Measurements from ENCODE around the gene PDZD2. TPM values are rescaled to one million over a fixed set of nuclear protein-coding genes. Genes with fewer than 3 reads are reported as not detected.
"Not testable (repeated sequence)": the region's sequence is repeated elsewhere in the genome, so short reads cannot be mapped to it uniquely, and the experiment has no call there.

The PDZD2 gene
- total and polyA plus RNA-seq, 8 donors: under 0.01 to 61.3 (median 5.8) TPM

GRCh38 chr5:31731016-31731415, 92.1 kb downstream of the PDZD2 start:
- Histone ChIP-seq H3K36me3 (no peaks in the 10 kb centered on the region), H3K9me3 (no peaks in the 10 kb centered on the region), H3K4me1 (no peaks in the 10 kb centered on the region), H3K27me3 (no peaks in the 10 kb centered on the region), H3K27ac (no peak overlapping the region), H3K4me3 (no peak overlapping the region)
- TF ChIP-seq EP300 (IDR thresholded peaks at IDR 0.05) (no peak), CTCF (IDR thresholded peaks at IDR 0.05) (no peak), POLR2A (IDR thresholded peaks at IDR 0.05) (no peak), POLR2AphosphoS5 (IDR thresholded peaks at IDR 0.05) (no peak)
- 57 to 69% (median 66%) methylated on average over 3 of the region's 3 CpGs for WGBS, 5 donors
- DNase-seq: peak in 1 of 2 donors; percentile 22
- intact Hi-C loops (cut with DNase I; ENCODE audit: low total_unique reads): no loop called here

DNA sequence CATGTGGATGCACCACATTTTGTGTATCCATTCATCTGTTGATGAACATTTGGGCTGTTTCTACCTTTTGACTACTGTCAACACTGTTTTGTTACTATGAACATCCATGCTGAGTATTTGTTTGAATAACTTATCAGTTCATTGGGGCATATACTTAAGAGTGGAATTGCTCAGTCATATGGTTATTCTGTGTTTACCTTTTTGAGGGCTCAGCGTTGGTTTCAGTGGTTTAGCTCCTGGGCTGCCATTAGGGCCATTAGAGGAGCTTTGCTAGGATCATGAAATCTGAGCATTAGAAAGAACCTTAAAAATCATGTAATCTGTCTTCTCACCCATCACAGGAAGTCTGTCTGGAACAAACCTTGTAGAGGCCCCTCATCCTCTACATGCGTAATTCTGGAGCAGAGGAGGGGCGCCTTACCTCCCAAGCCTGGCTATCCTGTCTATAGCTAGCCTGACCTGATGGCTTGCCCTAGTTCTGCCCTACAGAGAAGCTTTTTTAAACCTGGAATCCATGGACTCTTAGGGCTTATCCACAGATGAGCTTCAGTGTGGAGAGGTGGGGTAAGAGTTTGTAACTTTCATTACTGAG, 92.9 kb downstream of the PDZD2 start:
- peak in 1 of 2 donors; percentile 46 for DNase-seq
- H3K36me3 ChIP-seq: no peaks in the 10 kb centered on the region
- H3K9me3 ChIP-seq: no peaks in the 10 kb centered on the region
- H3K4me3 ChIP-seq: no peak overlapping the region
- TF ChIP-seq POLR2AphosphoS5 (IDR thresholded peaks at IDR 0.05) (no peak), EP300 (IDR thresholded peaks at IDR 0.05) (no peak), CTCF (IDR thresholded peaks at IDR 0.05) (no peak), POLR2A (IDR thresholded peaks at IDR 0.05) (no peak)
- WGBS, 5 donors: 68 to 84% (median 74%) methylated on average over 3 of the region's 3 CpGs
- no peaks in the 10 kb centered on the region for H3K27me3 ChIP-seq
- H3K27ac ChIP-seq: no peak overlapping the region
- H3K4me1 ChIP-seq: no peaks in the 10 kb centered on the region
- intact Hi-C loops (cut with DNase I; ENCODE audit: low total_unique reads): no loop called here

GRCh38 chr5:31732821-31733220, 93.9 kb downstream of the PDZD2 start:
- intact Hi-C loops (cut with DNase I; ENCODE audit: low total_unique reads); H3K4me1 ChIP-seq; H3K9me3 ChIP-seq; H3K27ac ChIP-seq; DNase-seq; H3K36me3 ChIP-seq; H3K27me3 ChIP-seq; H3K4me3 ChIP-seq: not testable (repeated sequence)
- 90 to 94% (median 92%) methylated on average over 12 of the region's 12 CpGs for WGBS, 5 donors

DNA sequence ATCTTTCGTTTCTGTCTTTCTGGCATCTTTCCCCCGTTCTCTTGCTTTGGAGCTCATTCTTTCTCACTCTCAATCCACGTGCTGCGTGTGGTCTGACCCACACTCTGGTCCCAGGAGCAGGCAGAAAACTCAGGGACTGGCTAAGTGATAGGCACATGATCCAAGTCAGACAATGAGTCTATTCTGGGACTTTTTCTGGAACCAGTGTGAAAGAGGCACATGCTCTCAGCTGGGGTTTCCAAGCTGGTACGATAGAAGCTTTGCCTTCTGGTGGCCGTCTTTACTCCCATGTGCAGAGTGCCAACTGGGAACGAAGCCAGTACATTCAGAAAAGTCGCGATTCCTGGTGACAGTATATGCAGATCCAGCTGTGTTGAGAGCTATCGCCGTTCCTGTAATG, 94.4 kb downstream of the PDZD2 start:
- Histone ChIP-seq H3K9me3 (no peaks in the 10 kb centered on the region), H3K27me3 (no peaks in the 10 kb centered on the region), H3K36me3 (no peaks in the 10 kb centered on the region), H3K4me1 (no peaks in the 10 kb centered on the region), H3K27ac (no peak overlapping the region), H3K4me3 (no peak overlapping the region)
- DNase-seq: no peak
- TF ChIP-seq POLR2A (IDR thresholded peaks at IDR 0.05) (no peak), POLR2AphosphoS5 (IDR thresholded peaks at IDR 0.05) (no peak), EP300 (IDR thresholded peaks at IDR 0.05) (no peak), CTCF (IDR thresholded peaks at IDR 0.05) (no peak)
- 65 to 77% (median 75%) methylated on average over 11 of the region's 11 CpGs for WGBS, 5 donors
- intact Hi-C loops (cut with DNase I; ENCODE audit: low total_unique reads): no loop called here

DNA sequence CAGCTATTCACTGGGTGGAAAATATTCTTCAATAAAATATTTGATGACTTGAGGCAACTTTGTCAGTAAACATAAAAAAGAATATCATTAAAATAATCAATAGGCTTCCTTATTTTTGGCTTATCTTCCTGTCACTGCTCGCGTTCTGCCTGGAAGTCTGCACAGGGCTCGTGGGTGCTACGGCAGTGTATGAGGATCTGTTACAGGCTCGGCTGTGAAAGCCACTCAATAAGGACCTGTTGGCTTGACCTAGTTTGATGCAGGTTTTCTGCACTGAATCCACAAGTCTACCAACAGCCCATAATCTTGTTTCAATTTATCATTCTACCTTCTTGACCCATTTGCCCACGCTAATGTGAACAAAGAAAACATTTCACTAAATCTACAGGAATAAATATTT, 97.2 kb downstream of the PDZD2 start:
- Histone ChIP-seq H3K9me3 (peaks cover 0 to 7% (median 0%) of the 10 kb centered on the region in 4 donors), H3K4me3 (no peak overlapping the region), H3K27me3 (no peaks in the 10 kb centered on the region), H3K36me3 (no peaks in the 10 kb centered on the region), H3K27ac (no peak overlapping the region), H3K4me1 (no peaks in the 10 kb centered on the region)
- intact Hi-C loops (cut with DNase I; ENCODE audit: low total_unique reads): no loop called here
- no peak for DNase-seq
- TF ChIP-seq CTCF (IDR thresholded peaks at IDR 0.05) (no peak), POLR2AphosphoS5 (IDR thresholded peaks at IDR 0.05) (no peak)
- WGBS, 5 donors: 75 to 85% (median 79%) methylated on average over 6 of the region's 6 CpGs

Measured in stomach (tissue), 9 donors.